IPS-15b (cell line): ENCODE results near the gene IGSF21.

ENCODE experiments used
- H3K27me3 ChIP-seq: one replicate; pipeline ENCODE4 v1.6.1; 2013; ENCODE audit warnings: low read length; ENCODE audit not compliant: control insufficient read depth, insufficient read depth
- H3K36me3 ChIP-seq: one replicate; pipeline ENCODE4 v1.6.1; 2013; ENCODE audit warnings: low read length; ENCODE audit not compliant: control insufficient read depth, insufficient read depth
- H3K4me1 ChIP-seq: one replicate; pipeline ENCODE4 v1.6.1; 2013; ENCODE audit warnings: mild to moderate bottlenecking, low read length; ENCODE audit not compliant: control insufficient read depth, insufficient read depth
- H3K4me3 ChIP-seq: one replicate; pipeline ENCODE4 v1.5.1; 2013; ENCODE audit warnings: low read depth, low read length
- H3K9ac ChIP-seq: one replicate; pipeline ENCODE4 v1.6.1; 2013; ENCODE audit warnings: low read depth, mild to moderate bottlenecking, low read length
- H3K9me3 ChIP-seq: one replicate; pipeline ENCODE4 v1.6.1; 2013; ENCODE audit warnings: mild to moderate bottlenecking, low read length; ENCODE audit not compliant: control insufficient read depth, insufficient read depth

The IGSF21 gene

DNA sequence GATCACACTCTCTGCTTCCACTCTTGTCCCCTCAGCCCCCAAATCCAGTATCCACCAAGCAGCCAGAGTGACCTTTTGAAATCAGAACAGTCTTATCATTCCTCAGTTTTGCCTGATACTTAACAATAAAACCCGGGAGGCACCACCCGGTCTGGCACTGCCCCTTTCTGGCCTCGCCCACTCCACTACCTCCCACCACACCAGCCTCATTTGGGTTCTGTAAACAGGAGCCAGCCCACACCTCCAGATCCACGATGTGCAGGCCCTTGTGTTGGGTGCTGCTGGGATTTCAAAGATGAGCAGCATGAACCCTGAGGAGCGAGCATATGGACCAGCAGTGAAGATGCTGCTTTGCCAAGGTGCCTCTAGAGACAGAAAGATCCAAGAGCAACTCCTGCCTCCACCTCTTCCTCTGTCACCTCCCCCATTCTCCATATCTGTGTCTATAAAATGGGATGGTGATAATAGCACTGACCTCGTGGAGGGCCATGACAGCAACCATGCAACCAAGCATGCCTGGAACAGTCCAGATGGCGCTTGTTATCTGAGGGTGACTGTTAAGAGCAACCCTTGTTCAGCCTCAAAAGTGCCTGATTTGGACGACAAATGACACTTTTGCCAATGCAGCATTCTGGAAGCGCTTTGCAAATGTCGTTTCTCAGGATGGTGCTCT lies 136.0 kb downstream of the IGSF21 start:
- no peak overlapping the region for H3K9ac ChIP-seq

DNA sequence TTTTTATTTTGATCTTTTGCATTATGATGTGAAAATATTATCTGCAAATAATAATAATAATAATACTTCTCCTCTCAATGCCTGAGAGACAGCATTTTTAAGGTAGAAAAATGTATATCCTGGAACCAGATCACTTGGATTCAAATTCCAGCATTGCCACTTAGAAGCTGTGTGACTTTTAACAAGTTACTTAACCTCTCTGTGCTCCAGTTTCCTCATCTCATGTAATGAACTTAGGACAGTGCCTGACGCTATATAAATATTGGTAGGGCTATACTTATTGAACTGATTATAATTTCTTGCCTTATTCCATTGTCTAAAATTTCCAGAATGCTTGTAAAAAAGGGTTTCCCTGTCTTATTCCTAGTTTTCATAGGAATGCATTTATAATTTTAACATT lies 137.2 kb downstream of the IGSF21 start:
- H3K9ac ChIP-seq = no peak overlapping the region
- no peaks in the 10 kb centered on the region for H3K36me3 ChIP-seq
- no peaks in the 10 kb centered on the region for H3K4me1 ChIP-seq
- no peaks in the 10 kb centered on the region for H3K9me3 ChIP-seq
- H3K4me3 ChIP-seq = no peak overlapping the region
- no peaks in the 10 kb centered on the region for H3K27me3 ChIP-seq

More for the DNA sequence above, 136.0 kb downstream of the IGSF21 start:
- Histone ChIP-seq H3K4me1 (peaks cover 5% of the 10 kb centered on the region), H3K9me3 (no peaks in the 10 kb centered on the region), H3K4me3 (no peak overlapping the region), H3K27me3 (no peaks in the 10 kb centered on the region), H3K36me3 (no peaks in the 10 kb centered on the region)

DNA sequence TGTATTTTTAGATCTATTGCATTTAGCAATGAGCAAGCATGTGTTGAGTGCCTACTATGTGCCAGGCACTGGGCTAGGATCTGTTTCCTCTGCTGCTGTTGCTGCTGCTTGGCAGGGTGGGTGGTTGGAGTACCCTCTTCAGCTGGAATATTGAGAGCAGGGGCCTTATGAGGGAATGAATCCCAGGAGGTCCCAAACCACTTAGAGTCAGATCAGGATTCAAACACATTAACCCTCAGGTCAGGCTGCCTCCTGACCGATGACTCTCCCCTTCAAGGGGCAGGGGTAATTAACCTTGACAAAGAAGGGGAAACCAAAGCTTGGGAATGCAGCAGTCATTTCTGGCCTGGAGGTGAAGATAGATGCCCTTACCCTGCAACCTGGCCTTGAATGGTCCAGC lies 138.0 kb downstream of the IGSF21 start:
- no peaks in the 10 kb centered on the region for H3K4me1 ChIP-seq

DNA sequence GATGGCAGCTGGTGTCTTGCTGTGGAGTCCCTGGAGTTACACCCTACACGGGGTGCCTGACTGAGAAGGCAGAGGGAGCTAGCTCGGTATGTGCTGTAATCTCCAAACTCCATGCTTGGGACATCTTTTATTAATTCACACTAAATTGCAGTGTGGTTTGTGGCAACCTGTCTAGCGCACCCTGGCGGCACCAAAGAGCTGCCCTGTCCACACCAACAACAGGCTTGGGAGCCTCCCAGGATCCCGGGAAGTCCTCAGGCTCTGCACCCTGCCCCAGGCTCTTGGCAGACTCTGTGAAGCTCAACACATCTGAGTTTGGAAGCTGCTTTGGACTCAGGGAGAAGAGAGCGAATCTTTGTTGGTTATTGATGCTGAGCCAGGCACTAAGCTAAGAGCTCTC lies 138.9 kb downstream of the IGSF21 start:
- Histone ChIP-seq H3K4me1 (no peaks in the 10 kb centered on the region), H3K4me3 (no peak overlapping the region), H3K9ac (no peak overlapping the region), H3K27me3 (no peaks in the 10 kb centered on the region), H3K36me3 (no peaks in the 10 kb centered on the region), H3K9me3 (no peaks in the 10 kb centered on the region)

More for the DNA sequence above, 138.0 kb downstream of the IGSF21 start:
- no peaks in the 10 kb centered on the region for H3K9me3 ChIP-seq
- H3K27me3 ChIP-seq = no peaks in the 10 kb centered on the region
- H3K9ac ChIP-seq = no peak overlapping the region
- no peak overlapping the region for H3K4me3 ChIP-seq
- no peaks in the 10 kb centered on the region for H3K36me3 ChIP-seq

DNA sequence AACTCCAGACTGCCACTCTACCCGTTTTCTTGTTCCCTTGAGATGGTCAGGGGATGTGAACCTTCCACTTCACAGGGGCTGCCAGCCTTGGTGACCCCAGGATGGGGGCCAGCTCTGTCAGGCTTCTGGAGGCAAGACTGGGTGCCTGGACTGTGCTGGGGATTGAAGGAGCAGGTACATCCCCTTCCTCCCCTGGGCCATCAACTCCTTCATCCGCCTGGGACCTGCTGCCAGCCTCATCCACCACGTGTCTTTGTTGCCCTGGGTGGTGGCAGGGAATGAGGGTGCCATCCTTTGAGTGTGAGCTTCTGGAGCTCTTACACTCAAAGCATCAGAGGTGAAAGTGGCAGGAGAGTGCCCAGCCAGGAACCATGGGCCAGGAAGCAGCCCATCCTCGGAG lies 139.6 kb downstream of the IGSF21 start:
- no peak overlapping the region for H3K9ac ChIP-seq
- no peaks in the 10 kb centered on the region for H3K9me3 ChIP-seq
- H3K36me3 ChIP-seq = no peaks in the 10 kb centered on the region
- no peaks in the 10 kb centered on the region for H3K4me1 ChIP-seq
- no peak overlapping the region for H3K4me3 ChIP-seq
- H3K27me3 ChIP-seq = no peaks in the 10 kb centered on the region

DNA sequence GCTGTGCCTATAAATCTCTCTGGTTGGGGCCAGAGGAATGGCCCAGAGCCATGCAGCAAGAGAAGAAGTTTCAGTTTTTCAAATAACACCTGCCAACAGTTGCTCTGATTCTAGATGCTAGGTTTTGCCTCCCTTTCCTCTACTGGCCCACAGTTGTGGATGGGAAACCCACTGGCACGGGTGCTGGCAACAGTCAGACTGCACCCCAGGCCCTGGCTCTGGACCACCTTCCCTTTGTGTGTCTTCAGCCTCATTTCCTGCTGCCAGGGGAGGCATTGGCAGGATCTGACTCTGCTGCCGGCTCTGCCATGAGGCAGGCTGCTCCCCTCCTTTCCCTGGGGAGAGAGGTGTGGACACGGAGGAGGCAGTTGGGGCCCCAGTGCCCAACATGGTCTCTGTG lies 142.0 kb downstream of the IGSF21 start:
- Histone ChIP-seq H3K4me1 (no peaks in the 10 kb centered on the region), H3K36me3 (no peaks in the 10 kb centered on the region), H3K9ac (no peak overlapping the region), H3K4me3 (no peak overlapping the region), H3K9me3 (no peaks in the 10 kb centered on the region), H3K27me3 (no peaks in the 10 kb centered on the region)

DNA sequence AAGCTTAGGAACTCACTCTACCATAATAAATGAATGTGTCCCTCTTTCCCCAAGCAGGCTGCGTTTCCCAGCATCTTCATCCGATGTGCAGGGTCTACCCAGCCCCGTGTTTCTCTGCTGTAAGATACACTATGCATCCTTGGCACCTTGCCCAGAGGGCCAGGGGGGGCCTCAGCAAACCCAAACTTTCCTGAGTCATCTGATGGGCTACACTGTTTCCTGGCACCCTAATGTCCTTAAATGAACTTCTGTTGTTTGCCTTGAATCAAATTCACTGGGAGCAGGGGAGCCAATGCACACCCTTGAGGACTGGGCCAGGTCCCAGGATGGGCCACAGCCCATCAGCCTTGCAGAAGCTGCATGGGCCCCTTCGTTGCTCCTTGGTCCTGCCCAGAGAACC lies 145.5 kb downstream of the IGSF21 start:
- Histone ChIP-seq H3K4me3 (no peak overlapping the region), H3K27me3 (peaks cover 1% of the 10 kb centered on the region), H3K4me1 (peaks cover 2% of the 10 kb centered on the region), H3K9ac (no peak overlapping the region), H3K9me3 (no peaks in the 10 kb centered on the region), H3K36me3 (no peaks in the 10 kb centered on the region)

DNA sequence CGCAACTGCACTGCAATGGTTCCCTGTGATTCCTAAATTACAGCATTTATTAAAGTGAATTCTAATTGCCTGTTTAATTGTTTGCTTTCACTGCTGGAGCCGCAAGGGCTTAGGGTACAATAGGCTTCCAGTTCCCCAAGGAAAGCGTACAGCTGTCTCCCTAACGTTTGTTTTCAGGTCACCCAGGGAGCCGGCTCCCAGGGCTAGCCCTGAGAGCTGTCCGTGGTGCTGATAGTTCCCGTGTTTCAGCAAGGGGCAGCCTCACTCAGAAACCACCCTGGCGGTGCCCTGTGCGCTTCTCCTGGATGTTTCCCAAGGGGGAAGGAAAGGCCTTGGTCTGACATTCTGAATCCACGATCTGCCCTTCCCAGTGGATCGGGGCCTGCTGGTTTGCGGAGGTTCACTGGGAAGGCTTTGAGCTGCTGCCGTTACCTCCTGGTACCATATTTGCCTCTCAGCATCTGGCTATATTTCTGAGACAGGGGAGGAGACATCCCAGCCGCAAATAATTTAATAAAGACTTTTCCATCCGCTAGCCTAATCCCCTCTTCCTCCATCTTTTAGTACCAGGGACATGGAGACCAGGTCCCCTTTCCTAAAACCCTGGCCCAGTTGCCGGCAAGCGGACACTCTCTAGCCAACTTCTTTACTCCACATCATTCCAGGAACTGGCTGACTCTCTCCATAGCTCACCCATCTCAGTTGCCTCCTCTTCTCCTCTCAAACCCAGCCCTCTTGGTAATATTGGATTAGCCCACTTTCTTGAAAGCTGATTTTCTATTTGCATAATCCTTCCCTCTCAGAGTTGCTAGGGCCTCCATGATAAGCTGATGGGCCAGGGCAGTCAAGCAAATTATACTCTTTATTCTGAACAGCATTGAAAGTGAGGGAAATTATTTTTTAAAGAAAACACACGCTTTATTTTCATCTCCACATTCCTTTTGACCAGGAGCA lies 149.0 kb downstream of the IGSF21 start:
- Histone ChIP-seq H3K4me3 (no peak overlapping the region), H3K9me3 (no peaks in the 10 kb centered on the region), H3K27me3 (peaks cover 2% of the 10 kb centered on the region), H3K36me3 (no peaks in the 10 kb centered on the region), H3K4me1 (peaks cover 3% of the 10 kb centered on the region), H3K9ac (no peak overlapping the region)

DNA sequence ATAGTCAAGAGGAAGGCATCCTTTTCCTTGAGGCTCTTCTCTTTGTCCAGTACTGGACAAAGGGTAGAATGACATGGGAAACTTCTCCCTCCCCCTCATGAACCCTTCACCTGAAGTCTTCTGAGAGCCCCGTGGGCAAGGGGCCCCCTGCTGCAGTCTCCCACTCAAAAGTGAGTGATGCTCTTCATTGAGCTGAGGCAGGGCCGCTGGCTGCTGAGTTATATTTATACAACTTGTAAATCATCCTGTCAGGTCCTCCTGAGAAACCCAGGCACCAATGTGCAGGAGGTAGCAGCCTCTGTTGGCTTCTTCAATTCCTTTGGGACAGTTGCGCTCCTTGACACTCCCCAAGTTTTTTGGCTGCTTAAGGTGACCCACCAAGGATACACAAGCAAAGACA lies 150.2 kb downstream of the IGSF21 start:
- Histone ChIP-seq H3K27me3 (peaks cover 2% of the 10 kb centered on the region), H3K9ac (no peak overlapping the region), H3K4me1 (peaks cover 6% of the 10 kb centered on the region), H3K4me3 (no peak overlapping the region), H3K9me3 (no peaks in the 10 kb centered on the region), H3K36me3 (no peaks in the 10 kb centered on the region)

DNA sequence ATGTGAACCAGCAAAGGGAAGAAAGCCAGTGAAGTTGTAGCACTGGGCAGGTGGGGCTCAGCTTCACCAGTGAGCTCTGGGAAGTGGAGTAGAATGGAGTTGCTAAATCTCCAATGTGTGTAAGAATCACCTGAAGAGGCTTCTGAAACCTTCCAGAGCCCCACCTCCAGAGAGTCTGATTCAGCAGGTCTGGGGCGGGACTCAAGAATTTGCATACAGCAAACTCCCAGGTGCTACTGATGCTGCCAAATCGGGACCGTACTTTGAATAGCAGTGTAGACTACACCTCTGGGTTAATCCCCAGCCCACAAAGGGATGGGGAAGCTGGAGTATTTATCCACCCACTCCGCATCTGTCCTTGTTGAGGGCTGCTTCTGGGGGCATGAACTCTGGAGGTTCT lies 154.3 kb downstream of the IGSF21 start:
- no peak overlapping the region for H3K4me3 ChIP-seq
- H3K4me1 ChIP-seq = peaks cover 6% of the 10 kb centered on the region
- H3K9me3 ChIP-seq = no peaks in the 10 kb centered on the region
- H3K27me3 ChIP-seq = peaks cover 2% of the 10 kb centered on the region
- H3K9ac ChIP-seq = no peak overlapping the region
- no peaks in the 10 kb centered on the region for H3K36me3 ChIP-seq

DNA sequence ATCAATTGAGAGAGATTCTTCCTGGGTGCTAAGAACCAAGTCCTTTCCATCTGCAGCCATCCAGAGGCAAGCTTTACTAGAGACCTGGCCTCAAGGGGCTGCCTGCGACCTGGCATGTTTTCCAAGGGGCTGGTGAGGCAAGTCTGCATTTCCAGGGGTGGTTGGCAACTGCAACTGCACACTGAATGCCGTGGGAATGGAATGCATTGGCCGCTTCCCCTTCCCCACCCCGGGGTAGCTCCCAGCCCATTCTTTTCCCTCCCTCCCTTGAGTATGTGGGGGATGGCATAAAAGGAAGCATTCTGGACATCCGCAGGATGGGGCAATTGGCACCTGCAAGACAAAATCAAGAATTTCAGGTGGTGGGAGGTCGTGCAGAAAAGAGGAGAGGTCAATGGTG lies 155.1 kb downstream of the IGSF21 start:
- Histone ChIP-seq H3K4me3 (no peak overlapping the region), H3K27me3 (peaks cover 2% of the 10 kb centered on the region), H3K36me3 (no peaks in the 10 kb centered on the region), H3K4me1 (peaks cover 6% of the 10 kb centered on the region), H3K9ac (no peak overlapping the region), H3K9me3 (no peaks in the 10 kb centered on the region)
